Hematopoietic multipotent progenitor cell (in vitro differentiated cells): ENCODE results near the gene FABP1. TPM values are rescaled to one million over a fixed set of nuclear protein-coding genes. Genes with fewer than 3 reads are reported as not detected.

Experiments used
- DNase-seq, 3 donors: peaks; one replicate each; pipeline ENCODE4 v3.0.0-alpha.2; 2011 to 2015; ENCODE audit warnings: low read depth in 2 of 3, low spot score in 2 of 3
- total RNA-seq: library from RNA; depleted of rRNA; stranded (reverse); fragments of >200 nt; gene quantifications from one replicate; pipeline ENCODE4 v1.2.3, GENCODE V29; 2012

Gene FABP1
- total RNA-seq, 1 donor, result not detected

DNA sequence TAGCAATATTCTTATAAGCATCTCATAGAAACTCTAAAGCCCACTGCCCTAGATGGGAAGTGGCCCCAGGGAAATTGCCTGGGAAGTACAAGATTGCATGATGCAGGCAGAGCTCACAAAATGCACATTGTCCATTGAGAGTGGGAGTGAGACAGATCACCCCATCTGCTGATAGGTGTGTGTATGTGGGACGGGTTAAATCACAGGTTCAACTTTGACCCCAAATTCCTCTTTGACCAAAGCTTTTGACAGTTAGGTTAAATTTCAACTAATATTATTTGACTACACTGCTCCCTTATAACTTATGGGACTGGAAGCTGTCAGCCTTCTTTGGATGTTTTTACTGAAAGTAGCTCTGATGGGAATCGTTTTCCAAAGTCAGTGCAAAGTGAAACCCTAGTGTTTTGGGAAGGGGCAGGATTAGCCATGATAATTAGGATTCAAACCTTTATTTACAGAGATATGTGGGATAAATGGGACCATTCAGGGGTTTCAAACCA lies 11.4 kb upstream of the FABP1 start:
- DNase-seq, result no peak

DNA sequence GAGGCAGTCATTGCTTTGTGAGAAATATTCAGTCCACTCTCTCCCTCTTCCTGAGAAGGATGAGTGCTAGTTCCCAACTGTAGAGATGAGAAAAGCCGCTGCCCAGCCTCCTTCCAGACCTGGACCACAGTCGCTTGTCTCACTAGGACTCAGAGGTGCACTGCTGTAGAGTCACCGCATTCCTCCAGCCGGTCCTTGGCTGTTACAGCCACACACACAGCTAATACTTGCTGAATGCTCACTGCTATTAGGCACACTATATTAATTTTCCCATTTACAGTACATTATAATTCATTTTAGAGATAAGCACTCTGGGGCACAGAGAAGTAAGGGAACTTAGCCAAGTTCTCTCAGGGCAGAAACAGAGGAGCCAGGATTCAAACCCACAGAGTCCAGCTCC lies 10.0 kb upstream of the FABP1 start:
- no peak for DNase-seq

DNA sequence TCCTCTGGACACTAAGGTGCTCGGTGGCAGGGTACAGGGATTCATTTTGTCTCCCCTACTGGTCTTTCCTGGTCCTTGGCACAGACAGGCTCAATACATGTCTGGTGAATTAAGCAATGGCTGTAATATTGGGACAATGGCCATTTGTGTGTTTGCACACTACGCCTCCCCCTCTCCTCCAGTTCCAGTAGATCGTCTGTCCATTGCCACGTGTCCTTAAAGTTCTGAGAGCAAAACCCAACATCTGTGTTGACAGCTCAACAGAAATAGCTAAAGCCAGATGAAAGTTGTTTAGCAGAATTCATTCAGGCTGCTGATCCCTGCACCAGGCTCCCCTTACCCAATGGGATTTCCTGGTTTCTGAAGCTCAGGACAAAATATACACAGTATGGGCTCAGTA lies 9.0 kb upstream of the FABP1 start:
- DNase-seq, result no peak

DNA sequence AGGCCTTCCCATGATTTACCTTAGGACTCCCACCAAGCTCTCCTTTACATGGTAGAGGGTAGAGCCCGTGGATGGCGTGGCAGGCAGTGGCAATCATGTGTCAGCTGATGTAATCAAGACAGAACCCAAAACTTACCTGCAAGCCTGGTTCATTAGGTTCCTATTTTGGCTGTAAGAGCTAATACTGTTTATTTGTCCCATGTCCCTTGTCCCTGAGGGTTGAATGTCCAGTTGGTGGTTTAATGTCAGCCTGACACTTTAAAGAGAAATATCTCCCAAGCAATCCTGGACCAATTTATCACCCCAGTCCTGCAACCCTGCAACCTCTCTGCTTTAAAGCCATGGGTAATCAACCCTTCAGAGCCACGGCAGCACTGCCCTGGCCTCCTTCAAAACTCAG lies 6.0 kb upstream of the FABP1 start:
- no peak for DNase-seq

DNA sequence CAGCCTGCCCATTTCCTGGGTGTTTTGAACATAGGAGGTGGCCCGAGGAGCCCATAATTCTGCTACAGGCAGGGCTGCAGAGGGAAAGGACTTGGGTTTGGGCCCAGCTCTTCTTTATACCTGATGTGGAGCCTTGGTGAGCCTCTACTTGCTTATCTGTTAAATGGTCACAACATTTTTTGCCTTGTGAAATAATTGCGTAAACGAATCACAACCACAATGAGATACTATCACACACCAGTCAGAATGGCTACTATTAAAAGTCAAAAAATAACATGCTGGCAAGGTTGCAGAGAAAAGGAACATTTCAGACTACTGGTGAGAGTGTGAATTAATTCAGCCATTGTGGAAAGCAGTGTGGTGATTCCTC lies 4.1 kb upstream of the FABP1 start:
- DNase-seq, result no peak

DNA sequence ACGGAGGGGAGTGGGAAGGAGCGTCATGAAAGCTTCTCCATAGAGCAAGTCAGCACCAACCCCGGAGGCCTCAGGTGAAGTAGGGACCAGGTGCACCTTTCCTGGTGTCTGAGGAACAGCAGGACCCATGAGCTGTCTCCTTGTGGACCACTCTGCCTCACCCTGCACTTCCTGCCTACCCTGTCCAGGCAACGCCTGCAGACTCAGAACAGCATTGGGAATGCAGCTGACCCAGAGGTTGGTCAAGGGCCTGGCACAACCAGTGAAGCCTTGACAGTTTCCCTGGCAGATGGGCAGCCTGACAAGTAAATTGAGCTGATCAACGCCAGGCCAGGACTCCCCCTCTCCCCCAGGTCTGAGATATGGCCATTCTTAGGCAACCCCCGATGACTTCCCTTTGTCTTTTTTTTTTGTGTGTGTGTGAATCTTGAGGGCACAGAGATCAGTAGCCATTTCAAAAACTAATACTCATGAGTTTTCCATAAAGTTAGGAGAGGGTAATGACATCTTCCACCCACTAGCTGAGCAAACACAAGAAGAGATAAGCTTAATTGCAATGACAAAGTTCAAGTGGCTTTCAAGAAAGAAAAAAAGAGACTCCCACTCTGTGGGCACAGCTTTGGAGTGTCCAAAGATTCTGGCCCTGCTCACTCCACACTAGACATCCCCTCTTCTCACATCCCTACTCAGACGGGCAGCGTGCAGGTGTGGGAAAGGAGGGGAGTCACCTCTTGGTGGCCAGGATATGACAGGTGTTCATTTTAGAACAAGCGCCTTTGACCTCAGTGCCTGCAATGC lies 3.5 kb upstream of the FABP1 start:
- DNase-seq, result no peak

DNA sequence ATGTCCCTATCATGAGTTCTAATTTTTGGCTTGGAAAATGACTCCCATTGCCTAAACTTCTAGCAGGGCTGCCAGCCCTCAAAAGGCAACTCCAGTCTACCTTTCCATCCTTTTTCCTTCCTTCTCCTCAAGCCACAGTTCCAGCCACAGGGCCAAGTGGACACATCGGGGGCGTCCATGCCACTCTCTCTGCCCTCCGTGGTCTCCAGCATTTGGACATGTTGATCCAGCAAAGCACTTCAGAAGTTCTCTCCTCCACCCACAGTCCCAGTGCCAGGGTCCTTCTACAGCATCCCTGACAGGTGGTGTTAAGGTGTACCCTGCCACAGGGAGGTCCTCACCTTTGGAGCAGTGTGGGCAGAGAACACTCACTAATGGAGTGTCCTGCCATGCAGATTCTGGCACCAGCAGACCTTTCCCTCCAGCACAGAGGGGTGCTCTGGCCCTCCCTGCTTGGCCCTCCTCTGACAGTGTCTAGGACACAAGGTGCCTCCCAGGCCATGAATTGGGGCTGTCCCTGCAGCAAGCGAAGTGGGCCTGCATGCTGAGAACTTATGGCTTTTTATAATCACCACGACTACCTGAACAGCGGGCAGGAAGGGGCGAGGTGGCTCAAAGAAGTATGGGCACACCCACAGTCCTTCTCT lies 1.6 kb upstream of the FABP1 start:
- no peak for DNase-seq

DNA sequence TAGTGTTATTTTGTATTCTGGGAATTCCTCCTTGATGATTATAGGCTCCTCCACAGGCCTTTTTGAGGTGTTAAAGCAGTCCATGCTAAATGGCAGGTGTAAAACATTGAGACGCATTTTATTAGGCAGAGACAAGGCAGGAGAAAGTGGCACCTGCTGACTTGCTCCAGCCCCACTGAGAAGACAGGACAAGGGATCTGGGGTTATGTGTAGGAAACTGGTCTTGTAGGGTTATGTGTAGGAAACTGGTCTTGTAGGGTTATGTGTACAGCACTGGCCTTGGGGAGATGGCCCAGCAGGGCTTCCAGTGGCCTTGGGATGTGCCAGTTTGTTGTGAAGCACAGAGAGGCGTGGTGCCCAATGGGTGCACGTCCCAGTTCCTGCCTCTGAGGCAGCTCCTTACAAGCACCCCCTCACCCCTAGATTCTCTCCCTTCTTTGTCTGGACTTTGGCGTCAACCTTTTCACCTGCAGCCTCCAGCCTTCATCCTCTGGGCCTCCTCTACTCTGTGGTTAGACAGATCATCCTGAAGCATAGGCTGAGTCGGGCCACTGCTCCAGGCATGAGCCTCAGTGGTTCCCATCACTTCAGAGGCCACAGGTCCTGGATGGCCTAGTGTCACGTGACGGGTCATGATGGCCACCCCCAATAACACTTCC lies 921 bp upstream of the FABP1 start:
- DNase-seq, result no peak

DNA sequence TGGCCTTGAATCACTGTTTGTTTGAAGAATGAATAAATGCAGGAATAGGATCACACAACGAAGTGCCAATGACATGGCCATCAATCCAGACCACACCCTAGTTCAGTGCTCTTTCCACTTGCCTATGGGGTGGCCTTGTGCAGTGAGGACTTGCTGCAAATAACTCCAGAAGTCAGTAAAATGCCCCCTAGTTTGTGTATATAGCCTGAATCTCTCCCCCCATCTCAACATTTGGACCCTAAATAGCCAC lies 299 bp downstream of the FABP1 start:
- no peak for DNase-seq

DNA sequence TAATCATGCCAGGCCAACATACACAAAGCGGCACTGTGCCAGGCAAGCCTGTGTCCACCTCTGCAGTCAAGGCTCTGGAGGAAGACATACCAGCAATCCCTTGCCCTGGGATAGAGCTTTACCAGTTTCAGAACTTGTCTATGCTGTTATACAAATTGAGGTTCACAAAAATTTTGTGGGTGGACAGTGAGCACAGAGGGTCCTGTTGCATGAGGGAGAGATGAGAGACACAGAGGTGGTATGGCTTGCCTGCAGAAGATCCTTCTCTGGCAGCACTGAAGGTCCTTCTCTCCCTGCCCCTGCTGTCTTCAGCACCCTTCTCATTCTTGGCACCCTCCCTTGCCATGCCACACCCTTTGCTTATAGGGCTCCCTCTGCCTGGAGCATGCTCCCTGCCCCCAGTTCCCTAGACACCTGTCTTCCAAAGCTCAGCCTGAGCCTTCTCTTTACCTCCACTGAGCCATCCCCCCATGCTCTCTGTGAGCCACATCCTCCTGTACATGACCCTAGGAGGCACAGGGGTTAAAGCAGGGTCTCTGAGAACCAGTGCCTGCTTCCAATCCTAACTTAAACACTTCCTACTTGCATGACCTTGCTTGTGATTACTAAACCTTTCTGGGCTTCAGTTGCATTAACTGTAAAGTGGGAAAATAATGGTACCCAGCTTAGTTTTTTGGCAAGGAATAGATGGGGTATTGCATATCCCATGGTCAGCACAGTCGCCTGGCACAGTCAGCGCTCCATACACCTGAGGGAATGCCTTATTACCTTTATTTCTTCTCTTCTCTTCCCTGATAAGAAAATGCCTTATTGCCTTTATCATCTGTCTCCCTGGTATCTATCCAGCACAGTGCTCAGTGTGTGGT lies 857 bp downstream of the FABP1 start:
- no peak for DNase-seq

DNA sequence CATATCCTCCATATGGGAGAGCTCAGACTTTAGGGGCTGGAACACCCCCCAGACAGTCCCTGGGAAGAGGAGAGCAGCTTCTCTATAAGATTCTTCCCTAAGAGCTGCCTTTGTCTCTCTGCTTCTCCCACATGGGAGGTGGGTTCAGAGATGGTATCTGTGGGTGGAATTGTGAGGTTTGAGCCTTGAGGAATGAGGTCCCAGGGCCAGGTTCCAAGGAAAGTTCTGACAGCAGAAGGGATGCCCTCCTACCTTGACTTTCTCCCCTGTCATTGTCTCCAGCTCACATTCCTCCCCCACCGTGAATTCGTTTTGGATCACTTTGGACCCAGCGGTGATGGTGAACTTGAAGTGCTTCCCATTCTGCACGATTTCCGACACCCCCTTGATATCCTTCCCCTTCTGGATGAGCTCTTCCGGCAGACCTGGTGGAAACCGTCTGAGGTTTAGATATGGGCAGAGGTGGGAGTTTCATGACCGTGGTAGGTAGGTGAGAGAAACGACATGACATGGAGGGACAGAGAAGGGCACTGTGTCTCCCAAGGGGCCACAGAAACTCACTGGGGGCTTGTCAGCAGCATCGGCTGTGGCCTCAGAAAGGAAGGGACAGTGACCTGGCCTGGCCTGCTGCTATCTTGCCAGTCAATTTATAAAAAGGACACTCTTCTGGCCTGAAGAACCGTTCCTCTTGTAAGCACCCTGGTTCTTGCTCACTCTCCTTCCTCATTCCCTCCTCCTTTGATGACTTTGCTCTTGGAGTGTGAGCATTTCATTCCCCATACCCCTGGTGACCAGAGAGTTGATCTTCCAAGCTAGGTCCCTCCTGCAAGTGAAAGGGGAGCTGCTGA lies 1.7 kb downstream of the FABP1 start:
- DNase-seq, result no peak

DNA sequence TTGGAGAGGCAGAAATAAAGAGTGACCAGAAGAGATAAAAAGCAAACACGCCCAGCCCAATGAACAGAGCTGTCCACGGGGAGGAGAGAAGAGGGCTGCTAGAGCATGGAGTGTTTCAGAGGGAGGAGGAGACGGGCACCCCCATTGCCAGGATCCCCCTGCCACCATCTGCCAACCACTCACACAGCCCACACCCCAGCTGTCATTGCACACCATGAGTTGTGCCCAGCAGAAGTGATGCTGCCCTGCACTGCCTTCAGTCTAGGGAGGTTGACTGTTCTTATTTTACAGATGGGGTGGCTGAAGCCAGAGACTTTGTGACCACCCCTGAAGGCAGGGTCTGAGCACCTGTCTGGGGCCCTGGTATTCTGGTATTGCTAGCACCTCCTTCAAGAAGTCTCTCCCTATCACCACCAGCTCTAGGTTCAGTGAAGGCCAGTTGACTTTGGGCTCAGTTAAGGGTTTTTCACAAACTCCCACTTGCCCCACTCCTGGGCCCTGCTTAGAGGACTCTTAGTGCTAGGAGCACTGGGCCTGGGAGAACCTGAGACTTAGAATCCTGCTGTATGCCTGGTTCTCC lies 2.4 kb downstream of the FABP1 start:
- DNase-seq, result no peak

DNA sequence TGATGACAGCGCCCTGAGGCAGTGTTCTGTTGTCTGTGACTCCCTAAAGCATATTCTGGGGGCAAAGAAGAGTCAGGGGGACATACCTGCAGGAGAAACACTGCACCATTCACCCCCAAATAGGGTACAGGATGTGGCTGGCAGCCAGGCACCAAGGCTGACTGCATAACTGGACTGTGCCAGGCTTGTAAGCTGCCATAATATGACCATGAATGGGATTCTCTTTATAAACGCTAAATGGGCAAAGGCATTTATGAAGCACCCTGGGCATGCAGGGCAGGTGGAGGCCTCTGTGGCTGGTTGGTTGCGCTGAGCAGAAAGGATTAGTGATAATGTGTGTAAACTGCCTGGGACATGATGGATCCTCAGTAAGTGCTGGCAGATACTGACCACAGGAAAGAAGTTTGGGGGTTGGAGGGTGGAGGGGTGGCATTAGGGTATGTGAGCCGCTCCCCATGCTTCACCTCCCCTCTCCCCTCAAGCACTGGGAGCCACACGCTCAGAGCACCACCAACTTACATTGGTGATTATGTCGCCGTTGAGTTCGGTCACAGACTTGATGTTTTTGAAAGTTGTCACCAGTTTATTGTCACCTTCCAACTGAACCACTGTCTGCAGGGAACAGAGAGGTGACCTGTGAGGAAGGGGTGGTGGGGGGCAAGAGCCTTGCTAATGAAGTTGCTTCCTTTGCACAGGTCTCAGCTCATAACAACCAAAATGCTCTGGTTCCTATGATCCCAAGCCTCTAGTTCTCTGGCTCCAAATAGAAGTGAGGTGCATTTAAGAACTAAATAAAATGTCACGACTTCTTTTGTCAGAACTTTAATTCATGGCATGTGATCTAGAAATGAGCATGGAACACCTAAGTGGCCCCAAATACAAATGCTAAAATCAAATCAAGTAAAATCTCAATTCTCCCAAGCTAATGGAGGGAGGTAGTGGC lies 3.6 kb downstream of the FABP1 start:
- no peak for DNase-seq

DNA sequence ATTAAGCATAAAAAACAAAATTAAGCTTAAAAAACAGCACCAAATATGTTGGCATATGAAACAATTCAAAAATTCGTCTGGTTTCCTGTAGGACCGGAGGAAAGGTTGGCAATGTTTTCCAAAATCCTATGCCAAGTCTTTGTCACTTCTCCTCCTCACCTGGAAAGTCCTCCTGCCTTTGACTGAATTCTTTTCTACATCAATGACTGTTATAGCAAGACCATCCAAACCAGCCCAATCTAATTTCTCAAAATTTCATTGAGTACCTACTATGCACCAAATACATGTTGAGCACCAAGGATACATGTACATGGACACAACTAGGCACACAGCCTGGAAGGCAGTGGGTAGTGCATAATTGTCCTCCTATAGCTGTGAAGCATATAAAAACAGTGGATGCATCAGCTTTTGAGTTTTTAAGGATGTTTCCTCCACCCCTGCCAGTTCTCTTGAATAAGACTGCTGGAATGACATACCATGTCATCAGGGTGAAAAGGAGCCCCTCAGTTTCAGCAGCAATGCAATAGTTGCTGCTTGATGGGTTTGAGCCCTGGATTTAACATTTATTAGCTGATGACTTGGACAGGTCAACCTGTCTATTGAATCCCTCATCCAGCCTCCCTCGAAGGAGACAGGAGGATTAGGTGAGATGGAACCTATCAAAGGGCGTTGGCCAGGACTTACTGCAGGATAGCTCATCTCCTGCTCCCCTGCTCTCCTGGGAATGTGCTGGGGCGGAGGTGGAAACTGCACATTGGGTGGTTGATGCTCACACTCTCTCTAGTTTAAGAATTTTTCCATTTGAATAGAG lies 4.5 kb downstream of the FABP1 start:
- no peak for DNase-seq

DNA sequence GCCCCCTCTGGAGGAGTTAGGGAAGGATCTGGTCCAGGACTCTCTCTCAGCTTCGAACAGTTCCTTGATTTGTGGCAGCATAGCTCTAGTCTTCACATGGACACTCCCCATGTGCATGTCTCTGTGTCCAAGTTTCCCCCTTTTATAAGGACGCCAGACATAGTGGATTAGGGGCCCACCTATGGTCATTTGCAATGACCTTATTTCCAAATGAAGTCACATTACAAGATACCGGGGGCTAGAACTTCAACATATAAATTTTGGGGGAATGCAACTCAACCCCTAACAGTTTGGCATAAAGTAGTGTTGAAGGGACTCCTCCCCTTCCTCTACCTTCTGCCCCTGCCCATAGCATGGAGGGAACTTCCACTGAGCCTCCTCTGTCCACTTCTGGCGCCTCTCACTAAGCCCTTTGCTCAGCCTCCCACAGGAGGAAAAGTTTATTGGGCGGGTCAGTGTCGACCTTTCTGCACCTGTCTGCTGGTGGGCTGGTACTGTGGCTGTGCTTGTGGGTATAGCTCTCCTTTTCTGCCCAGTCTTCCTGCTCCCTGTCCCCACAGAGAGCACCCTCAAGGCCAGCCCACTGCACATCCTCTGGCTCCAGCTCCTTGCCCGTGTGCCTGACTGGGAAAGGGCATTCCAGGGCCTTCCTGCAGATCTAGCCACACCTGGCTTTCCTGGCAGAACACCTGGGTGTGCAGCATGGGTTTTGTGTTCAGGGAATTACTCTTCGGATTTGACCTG lies 5.5 kb downstream of the FABP1 start:
- no peak for DNase-seq

DNA sequence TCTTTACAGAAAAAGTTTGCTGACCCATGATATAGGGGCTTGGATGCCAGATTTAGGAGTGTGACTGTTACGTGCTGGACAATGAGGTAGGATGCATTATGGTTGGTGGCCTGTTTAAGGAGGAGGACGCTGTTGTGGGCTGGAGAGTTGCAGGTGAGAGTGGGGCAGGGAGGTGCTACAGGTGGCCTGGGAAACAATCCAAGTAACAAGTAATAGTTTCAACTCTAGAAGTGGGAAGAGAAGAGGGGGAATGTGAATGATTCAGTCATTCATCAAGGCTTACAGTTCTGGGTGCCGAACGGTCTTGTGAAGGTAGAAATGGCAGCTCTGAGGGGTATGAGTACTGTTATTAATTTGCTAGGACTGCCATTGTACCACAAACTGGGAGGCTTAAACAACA lies 6.2 kb downstream of the FABP1 start:
- no peak for DNase-seq

DNA sequence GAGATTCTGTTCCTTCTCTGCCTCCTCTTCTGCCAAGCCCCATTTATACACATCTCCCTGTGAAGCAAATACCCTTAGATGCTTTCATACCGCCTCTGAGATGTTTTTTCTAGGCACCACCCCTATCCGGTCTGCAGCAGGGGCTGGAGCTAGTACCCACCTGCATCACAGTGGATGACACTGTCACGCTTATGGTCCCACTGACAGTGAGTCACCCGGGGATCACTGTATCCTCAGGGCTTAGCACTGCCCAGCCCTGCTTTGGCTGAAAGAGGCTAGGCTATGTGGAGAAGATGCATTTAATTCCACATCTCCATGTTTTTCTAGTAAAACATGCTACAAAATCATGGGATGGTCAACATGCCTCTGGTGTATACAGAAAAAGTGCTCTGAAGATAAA lies 9.9 kb downstream of the FABP1 start:
- no peak for DNase-seq
